ENCODE results near the gene C10orf88.

DNA sequence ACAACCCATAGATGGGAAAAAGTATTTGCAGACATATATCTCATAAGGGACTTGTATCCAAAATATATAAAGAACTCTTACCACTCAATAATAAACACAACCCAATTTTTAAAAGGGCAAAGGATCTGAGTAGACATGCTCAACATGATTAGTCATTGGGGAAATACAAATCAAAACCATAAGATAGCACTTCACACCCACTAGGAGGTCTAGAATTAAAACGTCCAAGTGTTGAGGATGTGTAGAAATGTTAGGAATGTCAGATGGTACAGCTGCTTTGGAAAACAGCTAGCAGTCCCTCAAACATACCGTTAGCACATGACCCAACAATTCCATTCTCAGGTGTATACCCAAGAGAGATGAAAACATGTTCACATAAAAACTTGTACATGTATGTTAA, 34.5 kb upstream of the C10orf88 start:
- TF ChIP-seq EZH2 (IDR thresholded peaks at IDR 0.05; ENCODE audit: borderline replicate concordance), result no peak
- TF ChIP-seq, protein P1, sequence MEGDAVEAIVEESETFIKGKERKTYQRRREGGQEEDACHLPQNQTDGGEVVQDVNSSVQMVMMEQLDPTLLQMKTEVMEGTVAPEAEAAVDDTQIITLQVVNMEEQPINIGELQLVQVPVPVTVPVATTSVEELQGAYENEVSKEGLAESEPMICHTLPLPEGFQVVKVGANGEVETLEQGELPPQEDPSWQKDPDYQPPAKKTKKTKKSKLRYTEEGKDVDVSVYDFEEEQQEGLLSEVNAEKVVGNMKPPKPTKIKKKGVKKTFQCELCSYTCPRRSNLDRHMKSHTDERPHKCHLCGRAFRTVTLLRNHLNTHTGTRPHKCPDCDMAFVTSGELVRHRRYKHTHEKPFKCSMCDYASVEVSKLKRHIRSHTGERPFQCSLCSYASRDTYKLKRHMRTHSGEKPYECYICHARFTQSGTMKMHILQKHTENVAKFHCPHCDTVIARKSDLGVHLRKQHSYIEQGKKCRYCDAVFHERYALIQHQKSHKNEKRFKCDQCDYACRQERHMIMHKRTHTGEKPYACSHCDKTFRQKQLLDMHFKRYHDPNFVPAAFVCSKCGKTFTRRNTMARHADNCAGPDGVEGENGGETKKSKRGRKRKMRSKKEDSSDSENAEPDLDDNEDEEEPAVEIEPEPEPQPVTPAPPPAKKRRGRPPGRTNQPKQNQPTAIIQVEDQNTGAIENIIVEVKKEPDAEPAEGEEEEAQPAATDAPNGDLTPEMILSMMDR (IDR thresholded peaks at IDR 0.05; ENCODE audit: poor library complexity), result no peak
